ENCODE results near the gene SLC6A8. TPM values are rescaled to one million over a fixed set of nuclear protein-coding genes. Genes with fewer than 3 reads are reported as not detected.
A peak's percentile ranks its signal among the peaks of the same experiment; 100 is the strongest.

The SLC6A8 gene
- total RNA-seq, 1 donor from 2014 or later, result 8.0 TPM

DNA sequence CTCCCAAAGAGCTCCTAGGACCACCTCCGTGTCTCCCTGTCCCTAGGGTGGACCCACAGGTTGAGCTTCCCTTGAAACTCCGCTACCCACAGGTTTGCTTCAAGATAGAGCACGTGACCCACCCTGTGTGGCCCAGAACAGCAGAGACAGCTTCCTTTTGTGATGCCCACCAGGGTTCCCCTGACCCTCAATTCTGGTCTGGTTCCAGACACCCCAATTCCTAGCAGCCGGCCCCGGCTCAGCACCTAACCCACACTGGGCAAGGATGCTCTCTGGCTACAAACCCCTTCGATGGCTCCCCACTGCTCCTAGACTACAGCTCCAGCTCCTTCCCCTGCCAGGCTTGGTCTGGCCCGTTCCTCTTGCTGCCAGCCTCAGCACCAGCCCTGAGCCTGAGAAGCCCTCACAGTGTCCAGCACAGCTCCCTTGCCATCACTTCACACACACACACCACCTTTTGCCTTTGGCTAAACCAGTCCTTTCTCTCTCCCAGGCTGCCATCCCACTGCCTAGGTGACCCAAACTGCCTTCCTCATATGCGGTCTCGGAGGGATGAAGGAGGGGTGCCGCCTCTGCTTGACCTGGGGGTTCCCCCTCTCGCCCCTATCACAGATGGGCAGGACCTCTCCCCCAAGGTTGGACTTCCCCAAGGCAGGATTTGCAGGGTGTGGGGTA lies 20.3 kb upstream of the SLC6A8 start:
- no peaks in the 10 kb centered on the region for H3K4me1 ChIP-seq
- H3K9me3 ChIP-seq, result no peaks in the 10 kb centered on the region
- intact Hi-C loops (cut with DNase I), result no loop called here
- no peak overlapping the region for H3K27ac ChIP-seq
- no peak for ATAC-seq
- H3K27me3 ChIP-seq, result peaks cover 12% of the 10 kb centered on the region
- H3K36me3 ChIP-seq, result no peaks in the 10 kb centered on the region
- TF ChIP-seq, protein P1, sequence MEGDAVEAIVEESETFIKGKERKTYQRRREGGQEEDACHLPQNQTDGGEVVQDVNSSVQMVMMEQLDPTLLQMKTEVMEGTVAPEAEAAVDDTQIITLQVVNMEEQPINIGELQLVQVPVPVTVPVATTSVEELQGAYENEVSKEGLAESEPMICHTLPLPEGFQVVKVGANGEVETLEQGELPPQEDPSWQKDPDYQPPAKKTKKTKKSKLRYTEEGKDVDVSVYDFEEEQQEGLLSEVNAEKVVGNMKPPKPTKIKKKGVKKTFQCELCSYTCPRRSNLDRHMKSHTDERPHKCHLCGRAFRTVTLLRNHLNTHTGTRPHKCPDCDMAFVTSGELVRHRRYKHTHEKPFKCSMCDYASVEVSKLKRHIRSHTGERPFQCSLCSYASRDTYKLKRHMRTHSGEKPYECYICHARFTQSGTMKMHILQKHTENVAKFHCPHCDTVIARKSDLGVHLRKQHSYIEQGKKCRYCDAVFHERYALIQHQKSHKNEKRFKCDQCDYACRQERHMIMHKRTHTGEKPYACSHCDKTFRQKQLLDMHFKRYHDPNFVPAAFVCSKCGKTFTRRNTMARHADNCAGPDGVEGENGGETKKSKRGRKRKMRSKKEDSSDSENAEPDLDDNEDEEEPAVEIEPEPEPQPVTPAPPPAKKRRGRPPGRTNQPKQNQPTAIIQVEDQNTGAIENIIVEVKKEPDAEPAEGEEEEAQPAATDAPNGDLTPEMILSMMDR (IDR thresholded peaks at IDR 0.05), result no peak
- no peak overlapping the region for H3K4me3 ChIP-seq
- no peak for DNase-seq

DNA sequence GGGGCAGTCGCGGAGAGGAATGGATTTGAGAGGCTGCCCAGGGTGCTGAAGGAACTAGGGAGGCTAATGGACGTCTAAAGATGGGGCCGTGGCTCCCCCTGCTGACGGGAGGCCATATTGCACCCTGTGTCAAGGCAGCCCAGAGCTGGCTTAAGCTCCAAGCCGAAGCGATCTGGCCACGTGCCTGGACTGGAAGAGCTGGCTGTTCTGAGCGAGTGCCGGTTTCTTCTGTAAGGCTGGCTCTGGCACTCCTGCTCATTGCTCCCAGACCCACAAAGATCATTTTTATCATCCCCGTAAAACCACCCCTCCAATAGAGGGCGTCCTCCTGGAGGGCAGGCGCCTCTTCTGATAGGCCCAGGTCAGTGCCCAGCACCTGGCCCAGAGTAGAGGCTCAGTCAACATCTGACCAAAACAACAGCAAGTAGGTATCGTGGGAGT lies 19.8 kb upstream of the SLC6A8 start:
- intact Hi-C loops (cut with DNase I), result no loop called here
- TF ChIP-seq, protein P1 (IDR thresholded peaks at IDR 0.05), result peak; percentile 69
- ATAC-seq (peak; percentile 95), DNase-seq (peak; percentile 89)
- H3K36me3 ChIP-seq, result no peaks in the 10 kb centered on the region
- H3K27me3 ChIP-seq, result peaks cover 12% of the 10 kb centered on the region
- H3K9me3 ChIP-seq, result no peaks in the 10 kb centered on the region
- H3K27ac ChIP-seq, result no peak overlapping the region
- no peaks in the 10 kb centered on the region for H3K4me1 ChIP-seq
- no peak overlapping the region for H3K4me3 ChIP-seq

DNA sequence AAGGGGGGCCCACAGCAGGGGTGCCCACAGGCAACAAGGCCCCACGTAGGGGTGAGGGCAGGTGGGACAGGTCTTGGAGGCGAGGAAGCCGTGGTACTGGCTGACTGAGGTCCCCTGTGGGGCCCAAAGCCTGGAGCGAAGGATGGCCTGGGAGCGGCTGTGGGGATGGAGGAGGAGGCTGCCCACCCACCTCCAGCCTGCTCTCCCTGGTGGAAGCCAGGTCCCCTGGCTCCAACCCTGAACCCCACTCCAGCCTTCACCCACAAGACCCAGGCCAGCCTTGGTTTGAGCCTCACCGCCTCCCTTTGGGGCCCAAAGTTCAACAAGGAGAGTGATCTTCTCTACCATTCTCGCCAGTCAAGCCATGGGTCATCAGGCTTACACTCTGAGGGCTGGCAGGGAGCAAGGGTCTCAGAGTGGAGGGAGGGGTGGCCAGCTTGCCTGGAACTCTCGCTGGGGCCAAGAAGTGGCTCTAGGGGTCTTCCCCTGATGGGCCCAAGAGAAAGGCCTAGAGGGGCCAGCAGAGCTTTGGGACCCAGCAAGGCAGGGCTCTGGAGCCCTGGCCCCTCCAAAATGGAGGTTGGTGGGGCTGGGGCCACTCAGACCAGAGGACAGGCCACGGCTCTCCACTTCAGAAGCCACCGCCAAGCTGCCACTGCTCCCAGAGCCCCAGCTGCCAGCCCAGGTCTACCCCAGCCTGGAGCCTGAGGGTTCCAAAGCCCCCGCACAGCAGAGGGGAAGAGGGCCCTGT lies 19.1 kb upstream of the SLC6A8 start:
- H3K9me3 ChIP-seq, result no peaks in the 10 kb centered on the region
- peak; percentile 38 for DNase-seq
- no peaks in the 10 kb centered on the region for H3K36me3 ChIP-seq
- H3K4me1 ChIP-seq, result no peaks in the 10 kb centered on the region
- H3K4me3 ChIP-seq, result no peak overlapping the region
- H3K27me3 ChIP-seq, result peaks cover 6% of the 10 kb centered on the region
- no peak overlapping the region for H3K27ac ChIP-seq
- no peak for ATAC-seq
- TF ChIP-seq, protein P1 (IDR thresholded peaks at IDR 0.05), result no peak
- intact Hi-C loops (cut with DNase I), result no loop called here

DNA sequence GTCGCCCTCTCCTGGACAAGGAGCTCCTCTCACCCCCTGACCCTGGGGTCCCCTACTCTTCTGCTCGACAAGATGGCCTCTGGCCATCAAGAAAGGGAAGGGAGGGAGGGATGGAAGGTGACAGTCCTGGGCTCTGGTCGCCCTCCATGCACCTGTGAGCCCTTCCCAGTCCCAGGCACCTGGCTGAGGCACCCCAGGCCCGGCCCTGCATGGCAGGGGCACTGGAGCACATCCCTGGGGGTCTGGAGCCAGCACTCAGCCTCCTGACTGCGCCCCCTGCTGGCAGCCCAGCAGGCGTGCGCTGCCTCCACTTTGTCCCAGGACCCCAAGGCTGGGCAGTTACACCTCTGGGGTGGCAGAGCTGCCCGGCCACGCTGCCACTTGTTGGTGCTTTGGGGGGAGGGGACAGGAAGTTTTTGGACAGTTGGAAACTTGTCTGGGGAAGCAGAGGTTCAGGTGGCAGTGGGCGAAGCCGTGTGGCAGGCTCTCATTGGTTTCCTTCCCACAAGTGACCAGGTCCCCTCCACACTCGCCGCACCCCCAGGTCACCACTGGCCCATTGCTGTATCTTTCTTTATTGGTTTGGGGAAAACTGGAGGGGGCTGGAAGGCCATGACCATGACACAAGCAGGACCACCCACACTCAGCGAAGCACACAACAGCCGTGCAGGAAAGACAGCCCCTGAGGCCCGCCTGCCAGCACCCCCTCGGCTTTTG lies 18.4 kb upstream of the SLC6A8 start:
- peaks cover 4% of the 10 kb centered on the region for H3K27me3 ChIP-seq
- H3K4me3 ChIP-seq, result no peak overlapping the region
- DNase-seq (peak; percentile 56), ATAC-seq (peak; percentile 44)
- intact Hi-C loops (cut with DNase I), result no loop called here
- no peaks in the 10 kb centered on the region for H3K4me1 ChIP-seq
- no peak overlapping the region for H3K27ac ChIP-seq
- H3K9me3 ChIP-seq, result no peaks in the 10 kb centered on the region
- no peaks in the 10 kb centered on the region for H3K36me3 ChIP-seq
- TF ChIP-seq, protein P1 (IDR thresholded peaks at IDR 0.05), result peak; percentile 71

DNA sequence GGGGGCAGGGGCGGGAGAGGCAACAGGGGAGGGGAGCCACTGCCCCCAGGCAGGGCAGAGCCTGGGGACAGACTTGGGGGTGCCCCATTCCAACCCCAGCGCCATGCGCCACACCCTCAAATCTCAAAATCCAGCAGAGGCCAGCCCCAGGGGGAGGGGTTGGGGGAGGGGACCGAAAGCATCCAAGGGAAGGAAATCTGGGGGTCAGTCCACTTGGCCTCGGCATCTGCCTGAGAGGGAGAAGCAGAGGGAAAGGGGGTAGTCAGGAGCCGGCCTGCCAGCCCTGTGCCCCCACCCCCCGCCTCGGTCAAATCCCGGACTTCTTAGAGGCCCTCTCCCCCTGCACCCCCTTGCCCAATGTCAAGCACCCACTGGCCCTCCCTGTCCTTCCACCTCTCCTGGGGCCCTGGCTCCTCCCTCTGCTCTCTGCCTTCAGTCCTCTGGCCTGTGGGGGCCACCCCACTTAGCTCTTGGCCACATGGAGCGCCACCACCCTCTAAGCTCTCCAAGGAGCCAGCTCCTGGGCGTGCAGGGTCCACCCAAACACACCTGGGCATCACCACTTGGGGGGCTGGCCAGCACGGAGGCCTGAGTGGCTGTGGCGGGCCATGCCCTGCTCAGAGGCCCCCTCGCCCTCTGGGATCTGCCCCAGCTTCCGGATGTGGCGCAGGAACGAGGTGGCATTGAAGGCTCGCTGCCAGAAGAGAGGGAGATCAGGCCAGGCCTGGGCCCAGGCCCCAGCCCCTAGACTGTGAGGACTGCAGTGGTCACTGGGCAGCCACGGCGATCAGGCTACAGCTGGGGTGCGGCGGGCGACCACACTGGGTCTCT lies 17.6 kb upstream of the SLC6A8 start:
- H3K27me3 ChIP-seq, result peaks cover 4% of the 10 kb centered on the region
- no peaks in the 10 kb centered on the region for H3K9me3 ChIP-seq
- TF ChIP-seq, protein P1 (IDR thresholded peaks at IDR 0.05), result no peak
- DNase-seq (no peak), ATAC-seq (no peak)
- H3K36me3 ChIP-seq, result no peaks in the 10 kb centered on the region
- H3K27ac ChIP-seq, result no peak overlapping the region
- no peaks in the 10 kb centered on the region for H3K4me1 ChIP-seq
- no peak overlapping the region for H3K4me3 ChIP-seq
- intact Hi-C loops (cut with DNase I), result no loop called here
